T47D (cell line): Measurements from ENCODE around the gene RBM5.

Source experiments
- DNase-seq, 2 experiments: peaks; one replicate each; pipeline versions ENCODE4 v3.0.0 to v3.0.0-alpha.2; 2011 to 2012; ENCODE audit warnings: low read depth in 1 of 2, low spot score in 1 of 2
- JUND ChIP-seq: IDR thresholded peaks from 2 replicates; pipeline ENCODE4 v1.6.1; 2012; ENCODE audit warnings: low read depth
- in situ Hi-C: cut with HindIII; loops from 2 replicates; pipeline ENCODE4 v1.10.0; 2016; ENCODE audit warnings: low sequenced_read_pairs, low pct_unique_long_range_greater_than_20kb

RBM5 gene

GRCh38 chr3:50151728-50152127 is 63.0 kb downstream of the RBM5 start:
- DNase-seq: peak in 1 of 2 experiments; percentile 84
- no peak for TF ChIP-seq JUND
- in situ Hi-C loops: no loop called here

- DNase-seq: no peak
- TF ChIP-seq JUND: no peak
- in situ Hi-C loops: no loop called here
These were observed 65.2 kb downstream of the RBM5 start for GRCh38 chr3:50153782-50154475.

- no peak for TF ChIP-seq JUND
- in situ Hi-C loops: no loop called here
- no peak for DNase-seq
These were observed 65.7 kb downstream of the RBM5 start for GRCh38 chr3:50154476-50154839.

GRCh38 chr3:50154840-50155490 is 66.2 kb downstream of the RBM5 start, which contains the start of gene SEMA3F:
TSS of gene SEMA3F (plus strand) at chr3:50155324. CDS start at chr3:50159623, 4,299 bp downstream.
- DNase-seq: peak; percentile 80 to 88
- in situ Hi-C loops: no loop called here
- no peak for TF ChIP-seq JUND

- in situ Hi-C loops: no loop called here
- TF ChIP-seq JUND: no peak
- no peak for DNase-seq
These were observed 66.8 kb downstream of the RBM5 start for GRCh38 chr3:50155491-50155878.

- in situ Hi-C loops: no loop called here
- no peak for DNase-seq
- no peak for TF ChIP-seq JUND
These were observed 67.2 kb downstream of the RBM5 start for GRCh38 chr3:50155891-50156290.

- TF ChIP-seq JUND: no peak
- in situ Hi-C loops: no loop called here
- peak; percentile 57 to 70 for DNase-seq
These were observed 68.1 kb downstream of the RBM5 start for GRCh38 chr3:50156549-50157493.

- no peak for TF ChIP-seq JUND
- in situ Hi-C loops: no loop called here
- DNase-seq: no peak
These were observed 69.3 kb downstream of the RBM5 start for GRCh38 chr3:50157827-50158529.

- DNase-seq: no peak
- TF ChIP-seq JUND: no peak
- in situ Hi-C loops: no loop called here
These were observed 69.9 kb downstream of the RBM5 start for GRCh38 chr3:50158530-50159146.

- DNase-seq: no peak
- in situ Hi-C loops: no loop called here
- no peak for TF ChIP-seq JUND
These were observed 71.9 kb downstream of the RBM5 start for GRCh38 chr3:50160561-50160983.

GRCh38 chr3:50161320-50161719 is 72.6 kb downstream of the RBM5 start:
- in situ Hi-C loops: no loop called here
- no peak for DNase-seq
- no peak for TF ChIP-seq JUND
